Motor neuron (in vitro differentiated cells): ENCODE results near the gene PRPSAP1. TPM values are rescaled to one million over a fixed set of nuclear protein-coding genes. Genes with fewer than 3 reads are reported as not detected.

ENCODE experiments used
- ATAC-seq, 8 experiments: fragments of 200-7000 bp; cut with Tn5 transposase; replicated peaks in 6 of 8; 2 replicates each; pipeline ENCODE4 v1.8.0; 2021; ENCODE audit warnings: mild to moderate bottlenecking in 8 of 8, moderate library complexity in 8 of 8
- H3K27ac ChIP-seq, 2 donors: fragments of 250-450 bp; sonication (Bioruptor Pico); 2 replicates each; pipeline ENCODE4 v1.9.0; 2021; ENCODE audit warnings: antibody characterized with exemption in 2 of 2, mild to moderate bottlenecking in 2 of 2, moderate library complexity in 1 of 2
- H3K4me1 ChIP-seq, 2 donors: fragments of 250-450 bp; sonication (Bioruptor Pico); replicated peaks in 1 of 2; 2 replicates each; pipeline ENCODE4 v1.6.1; 2021; ENCODE audit warnings: antibody characterized with exemption in 2 of 2, mild to moderate bottlenecking in 2 of 2, moderate library complexity in 1 of 2
- H3K4me3 ChIP-seq, 5 donors: fragments of 250-450 bp; sonication (Bioruptor Pico); 2 replicates each; pipeline ENCODE4 v1.9.0; 2021; ENCODE audit warnings: antibody characterized with exemption in 5 of 5, mild to moderate bottlenecking in 5 of 5, moderate library complexity in 4 of 5
- WGBS, 10 experiments: fragments of 450-650 bp; shearing (Covaris generic); methylation state at CpG; one replicate each; pipeline ENCODE4 v1.0.0; 2022; 5-methylcytosine and 5-hydroxymethylcytosine counted together
- in situ Hi-C, 9 experiments: fragments of 400-800 bp; cut with MboI; loops; one replicate each; pipeline ENCODE4 v1.15.0; 2021; ENCODE audit warnings: low sequenced_read_pairs in 9 of 9, low pct_unique_long_range_greater_than_20kb in 2 of 9; ENCODE audit not compliant: unreplicated experiment in 9 of 9
- total RNA-seq, 8 experiments: library from RNA; unstranded; fragments of 300-600 nt; gene quantifications; 2 replicates each; pipeline versions ENCODE4 v1.2.3 to v1.2.4, GENCODE V29; 2022

Gene PRPSAP1
- total RNA-seq, 8 experiments from 2014 or later = 21.3 to 60.3 (median 44.3) TPM

- no peak for ATAC-seq
- Histone ChIP-seq H3K27ac (no peak overlapping the region), H3K4me3 (peak overlapping the region in 1 of 5 donors; percentile 37), H3K4me1 (peaks cover 8 to 12% of the 10 kb centered on the region in 2 donors)
- in situ Hi-C loops = loop anchor here in 1 of 9 experiments (10.0 kb wide), 1 partner anchor 77 kb away; the partner anchor contains the start of gene QRICH2
- 71 to 100% (median 90%) methylated on average over 1 to 4 of the region's 19 CpGs; no CpG with 5 or more reads in 7 of the 10 experiments for WGBS, 10 experiments
These were observed 28.1 kb upstream of the PRPSAP1 start for GRCh38 chr17:76381633-76382350.

- ATAC-seq = no peak
These were observed 26.1 kb upstream of the PRPSAP1 start for GRCh38 chr17:76379646-76380376.

GRCh38 chr17:76379275-76379641 lies 25.5 kb upstream of the PRPSAP1 start:
- no peak for ATAC-seq
- 71 to 100% (median 81%) methylated on average over 2 to 9 of the region's 11 CpGs; no CpG with 5 or more reads in 5 of the 10 experiments for WGBS, 10 experiments
- Histone ChIP-seq H3K4me1 (peaks cover 8 to 12% of the 10 kb centered on the region in 2 donors), H3K4me3 (no peak overlapping the region), H3K27ac (no peak overlapping the region)
- in situ Hi-C loops = no loop called here

More at GRCh38 chr17:76379646-76380376, 26.1 kb upstream of the PRPSAP1 start:
- WGBS, 10 experiments = 80 to 94% (median 91%) methylated on average over 1 to 11 of the region's 21 CpGs; no CpG with 5 or more reads in 4 of the 10 experiments
- in situ Hi-C loops = loop anchor here in 1 of 9 experiments (10.0 kb wide), 1 partner anchor 75 kb away; the partner anchor contains the start of gene QRICH2
- H3K4me1 ChIP-seq = peaks cover 8 to 12% of the 10 kb centered on the region in 2 donors
- H3K4me3 ChIP-seq = no peak overlapping the region
- no peak overlapping the region for H3K27ac ChIP-seq

- H3K4me3 ChIP-seq = no peak overlapping the region
- 40 to 100% (median 81%) methylated on average over 1 to 5 of the region's 5 CpGs; no CpG with 5 or more reads in 2 of the 10 experiments for WGBS, 10 experiments
- in situ Hi-C loops = no loop called here
- H3K27ac ChIP-seq = no peak overlapping the region
- no peak for ATAC-seq
- H3K4me1 ChIP-seq = peaks cover 13 to 17% of the 10 kb centered on the region in 2 donors
These were observed 25.0 kb upstream of the PRPSAP1 start for GRCh38 chr17:76378548-76379274.

DNA sequence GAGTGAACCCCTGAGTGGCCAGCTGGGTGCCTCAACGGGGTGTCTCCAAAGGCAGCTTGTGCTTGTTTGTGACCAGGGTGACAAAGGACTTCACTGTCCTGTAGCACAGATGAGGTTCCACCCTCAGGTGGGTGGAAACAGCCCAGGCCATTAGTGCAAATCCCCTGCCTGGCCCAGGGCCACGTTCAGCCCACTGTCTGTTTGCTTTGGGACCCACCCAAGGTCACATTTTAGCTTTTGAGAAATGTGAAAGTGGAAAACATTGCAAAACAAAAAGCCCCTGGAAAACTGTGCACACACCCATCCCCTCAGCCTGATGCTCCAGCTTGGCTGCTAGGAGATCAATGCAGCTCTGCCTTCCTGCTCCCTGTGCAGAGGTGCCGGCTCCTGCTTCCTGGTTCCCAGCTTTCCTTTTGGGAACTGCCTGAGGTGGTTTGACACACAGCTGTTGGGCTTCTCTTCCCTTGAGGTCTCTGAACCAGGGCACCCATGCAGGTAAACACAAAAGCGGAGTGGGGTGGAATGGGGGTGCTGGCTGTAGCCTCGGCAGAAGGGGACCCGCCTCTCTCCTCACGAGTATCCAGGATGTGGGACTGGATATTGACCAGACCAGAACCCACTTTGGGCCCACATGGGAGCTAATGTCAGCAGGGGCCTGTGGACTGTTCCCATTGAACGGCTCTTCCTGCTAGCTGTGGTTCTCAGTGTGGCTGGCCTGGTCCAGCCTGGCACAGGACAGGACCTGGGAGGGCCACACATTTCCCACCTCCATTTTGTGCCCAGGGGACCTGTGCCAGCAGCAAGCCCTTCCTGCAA lies 22.8 kb upstream of the PRPSAP1 start:
- ATAC-seq = peak in 4 of 8 experiments; percentile 10 to 87 (median 44)
- Histone ChIP-seq H3K4me1 (peaks cover 7 to 15% of the 10 kb centered on the region in 2 donors), H3K4me3 (no peak overlapping the region), H3K27ac (no peak overlapping the region)
- 0 to 100% (median 90%) methylated on average over 1 to 3 of the region's 8 CpGs; no CpG with 5 or more reads in 5 of the 10 experiments for WGBS, 10 experiments
- in situ Hi-C loops = no loop called here

GRCh38 chr17:76371656-76372628 lies 18.2 kb upstream of the PRPSAP1 start:
- Histone ChIP-seq H3K4me3 (no peak overlapping the region), H3K27ac (no peak overlapping the region), H3K4me1 (peaks cover 16 to 28% of the 10 kb centered on the region in 2 donors)
- in situ Hi-C loops = no loop called here
- WGBS, 10 experiments = 54 to 94% (median 85%) methylated on average over 4 to 16 of the region's 16 CpGs
- peak in 2 of 8 experiments; percentile 4 to 24 for ATAC-seq

DNA sequence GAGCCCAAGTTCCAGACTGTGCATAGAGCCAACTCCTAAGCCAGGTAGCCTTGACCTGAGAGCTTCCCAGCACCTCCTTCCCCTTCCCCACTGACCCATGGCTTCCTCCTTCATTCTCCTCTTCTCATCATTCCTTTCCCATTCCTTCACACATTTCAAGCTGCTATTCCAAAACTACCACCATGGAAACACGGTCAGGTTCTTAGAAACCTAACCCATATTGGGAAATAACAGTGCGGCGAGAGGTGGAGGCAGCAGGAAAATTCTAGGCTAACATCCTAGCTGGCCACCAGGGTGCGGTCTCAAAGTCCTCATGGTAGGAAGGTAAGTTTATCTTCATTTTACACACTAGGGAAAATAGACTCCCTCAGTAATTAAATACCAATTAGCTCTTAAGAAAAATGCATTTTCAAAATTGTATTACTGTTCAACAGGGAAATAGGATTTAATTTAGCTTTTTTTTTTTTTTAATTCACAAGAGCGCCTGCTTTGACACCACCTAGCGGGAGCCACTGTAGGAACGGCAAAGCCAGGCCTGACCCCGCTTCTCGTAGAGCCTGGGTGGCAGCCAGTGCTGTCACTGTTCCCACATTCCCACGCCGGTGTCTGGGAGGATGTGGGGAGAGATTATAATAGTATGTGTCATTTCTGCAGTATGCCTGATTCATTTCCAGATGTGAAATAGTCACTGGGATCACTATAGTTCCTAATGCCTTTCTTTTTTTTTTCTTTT lies 16.7 kb upstream of the PRPSAP1 start:
- WGBS, 10 experiments = 0 to 100% (median 70%) methylated on average over 2 to 11 of the region's 11 CpGs; no CpG with 5 or more reads in 1 of the 10 experiments
- Histone ChIP-seq H3K4me1 (peaks cover 16 to 28% of the 10 kb centered on the region in 2 donors), H3K4me3 (no peak overlapping the region), H3K27ac (no peak overlapping the region)
- peak in 3 of 8 experiments; percentile 70 to 89 (median 88) for ATAC-seq
- in situ Hi-C loops = no loop called here

- peak in 5 of 8 experiments; percentile 25 to 47 (median 33) for ATAC-seq
- H3K4me1 ChIP-seq = peaks cover 16 to 29% of the 10 kb centered on the region in 2 donors
- no peak overlapping the region for H3K4me3 ChIP-seq
- WGBS, 10 experiments = 58 to 76% (median 58%) methylated on average over 4 of the region's 7 CpGs; no CpG with 5 or more reads in 7 of the 10 experiments
- in situ Hi-C loops = no loop called here
- H3K27ac ChIP-seq = no peak overlapping the region
These were observed 16.1 kb upstream of the PRPSAP1 start for GRCh38 chr17:76369804-76370203.

- peak in 1 of 8 experiments; percentile 5 for ATAC-seq
- 56 to 90% (median 84%) methylated on average over 1 to 4 of the region's 10 CpGs; no CpG with 5 or more reads in 4 of the 10 experiments for WGBS, 10 experiments
- peaks cover 16 to 28% of the 10 kb centered on the region in 2 donors for H3K4me1 ChIP-seq
- no peak overlapping the region for H3K4me3 ChIP-seq
- H3K27ac ChIP-seq = no peak overlapping the region
- in situ Hi-C loops = no loop called here
These were observed 15.7 kb upstream of the PRPSAP1 start for GRCh38 chr17:76369379-76369778.

- no peak overlapping the region for H3K27ac ChIP-seq
- WGBS, 10 experiments = 0 to 77% (median 47%) methylated on average over 2 to 6 of the region's 11 CpGs; no CpG with 5 or more reads in 7 of the 10 experiments
- H3K4me1 ChIP-seq = peaks cover 9 to 19% of the 10 kb centered on the region in 2 donors
- H3K4me3 ChIP-seq = no peak overlapping the region
- peak in 1 of 8 experiments; percentile 76 for ATAC-seq
- in situ Hi-C loops = no loop called here
These were observed 14.8 kb upstream of the PRPSAP1 start for GRCh38 chr17:76368545-76368944.
